GM18858 (cell line): ENCODE measurements around the gene DGKD.

Source experiments
- ATAC-seq: cut with Tn5 transposase; IDR thresholded peaks from one replicate; pipeline ENCODE4 v1.9.1; 2021; ENCODE audit not compliant: unreplicated experiment

The DGKD gene

DNA sequence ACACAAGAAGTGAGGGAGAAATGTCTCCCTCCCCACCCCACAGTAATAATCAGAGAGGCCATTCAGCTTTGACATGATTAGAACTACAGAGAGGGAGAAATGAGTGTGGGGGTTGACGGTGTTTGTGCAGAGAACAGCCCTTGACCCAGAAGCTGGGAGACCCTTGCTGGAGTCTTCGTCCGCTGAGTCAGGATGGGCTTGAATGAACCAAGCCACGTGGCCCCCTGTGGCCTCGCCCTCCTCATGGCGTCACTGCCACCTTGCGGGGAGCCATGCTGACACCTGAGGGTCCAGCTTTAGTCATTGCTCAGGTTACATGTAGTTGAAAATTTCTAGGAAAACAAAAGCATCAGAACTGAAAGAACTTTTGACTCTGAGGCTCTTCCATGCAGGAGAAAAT is 101.2 kb downstream of the DGKD start:
- ATAC-seq: no peak

DNA sequence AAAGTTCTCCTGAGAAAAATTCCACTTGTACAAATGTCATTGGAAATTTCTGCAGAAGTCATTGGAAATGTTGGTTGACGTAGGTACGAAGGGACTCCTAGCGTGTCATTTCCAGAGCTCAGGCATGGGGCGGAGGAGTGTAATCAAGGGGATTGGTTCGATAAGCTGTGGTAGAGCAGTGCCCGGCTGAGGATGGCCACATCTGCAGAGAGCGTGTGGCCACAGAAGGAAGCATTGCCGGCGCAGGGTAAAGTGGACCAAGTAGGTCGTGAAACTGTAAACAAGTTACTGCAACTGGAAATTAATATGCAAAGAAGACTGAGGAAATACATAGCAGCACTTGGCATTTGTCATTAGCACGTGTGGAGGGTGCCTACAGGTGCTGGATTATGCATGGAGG is 101.8 kb downstream of the DGKD start:
- ATAC-seq: no peak

DNA sequence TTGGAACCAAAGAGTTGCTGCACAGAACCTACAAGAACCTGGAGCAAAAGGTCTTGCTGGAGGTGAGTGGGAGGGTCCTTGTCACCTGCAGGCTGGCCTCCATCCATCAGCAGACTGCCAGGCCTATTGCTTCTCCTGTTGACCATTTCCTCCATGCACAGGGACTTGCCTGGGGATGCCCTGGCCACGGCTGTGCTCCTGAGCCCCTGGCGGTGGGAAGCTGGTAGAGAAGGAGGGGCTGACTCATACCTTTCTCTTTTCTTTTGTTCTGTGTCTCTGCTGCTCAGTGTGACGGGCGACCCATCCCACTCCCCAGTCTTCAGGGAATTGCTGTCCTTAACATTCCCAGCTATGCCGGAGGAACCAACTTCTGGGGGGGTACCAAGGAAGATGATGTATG is 102.6 kb downstream of the DGKD start:
- no peak for ATAC-seq

DNA sequence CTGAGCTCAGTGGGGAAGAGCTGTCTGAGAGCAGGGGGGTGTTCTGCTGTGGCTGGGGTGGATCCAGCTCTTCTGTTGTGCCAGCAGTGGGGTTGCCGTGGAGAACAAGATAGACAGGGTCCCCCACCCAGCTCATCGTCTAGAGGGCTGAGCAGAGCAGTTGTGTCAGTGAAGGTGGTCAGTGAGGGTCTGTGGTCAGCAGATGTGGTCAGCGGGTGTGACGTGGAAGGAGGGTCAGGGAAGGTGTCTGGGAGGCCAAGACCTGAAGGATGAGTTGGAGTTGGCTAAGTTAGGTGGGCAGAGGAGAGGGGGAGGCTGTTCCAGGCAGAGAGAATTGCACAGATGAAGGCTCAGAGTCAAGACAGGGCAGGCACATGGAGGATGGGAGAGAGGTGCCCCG is 103.1 kb downstream of the DGKD start:
- ATAC-seq: no peak

DNA sequence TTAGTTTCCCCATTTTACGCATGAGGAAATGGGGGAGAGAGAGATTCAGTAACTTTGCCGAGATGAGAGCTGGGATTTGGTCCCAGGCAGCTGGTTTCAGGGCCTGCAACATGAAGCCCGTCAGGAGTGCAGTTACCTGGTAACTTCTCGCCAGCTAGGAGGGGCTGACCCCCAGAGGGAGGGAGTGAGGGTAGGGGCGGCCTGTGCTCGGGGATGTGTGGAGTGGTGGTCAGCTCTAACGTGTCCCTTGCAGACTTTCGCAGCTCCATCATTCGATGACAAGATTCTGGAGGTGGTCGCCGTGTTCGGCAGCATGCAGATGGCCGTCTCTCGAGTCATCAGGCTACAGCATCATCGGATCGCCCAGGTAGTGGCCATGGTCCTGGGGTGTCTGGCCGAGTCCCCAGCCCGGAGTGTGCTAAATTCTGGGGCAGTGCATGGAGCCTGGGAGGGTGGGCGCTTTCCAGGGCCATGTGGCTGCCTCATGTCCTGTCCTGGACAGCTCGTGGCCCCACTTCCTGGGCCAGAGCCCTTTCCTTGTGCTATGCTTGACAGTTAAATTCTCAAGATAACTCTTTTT is 103.8 kb downstream of the DGKD start:
- no peak for ATAC-seq

DNA sequence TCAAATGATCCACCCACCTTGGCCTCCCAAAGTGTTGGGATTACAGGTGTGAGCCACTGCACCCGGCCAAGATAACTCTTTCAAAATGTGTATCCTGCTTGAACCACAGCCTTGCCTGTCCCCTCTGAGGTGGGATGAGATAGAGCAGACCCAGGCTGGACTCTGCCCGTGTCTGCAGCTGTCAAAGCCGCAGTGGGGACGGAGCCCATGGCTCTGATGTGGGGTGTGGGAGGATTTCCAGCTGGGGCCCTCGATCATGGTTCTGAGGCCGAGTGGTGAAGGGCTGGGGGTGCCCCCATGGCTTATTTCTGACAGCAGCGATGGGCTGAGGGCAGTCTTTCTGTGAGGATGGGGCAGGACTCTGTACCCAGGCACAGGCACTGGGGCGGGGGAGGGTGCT is 104.5 kb downstream of the DGKD start:
- no peak for ATAC-seq

DNA sequence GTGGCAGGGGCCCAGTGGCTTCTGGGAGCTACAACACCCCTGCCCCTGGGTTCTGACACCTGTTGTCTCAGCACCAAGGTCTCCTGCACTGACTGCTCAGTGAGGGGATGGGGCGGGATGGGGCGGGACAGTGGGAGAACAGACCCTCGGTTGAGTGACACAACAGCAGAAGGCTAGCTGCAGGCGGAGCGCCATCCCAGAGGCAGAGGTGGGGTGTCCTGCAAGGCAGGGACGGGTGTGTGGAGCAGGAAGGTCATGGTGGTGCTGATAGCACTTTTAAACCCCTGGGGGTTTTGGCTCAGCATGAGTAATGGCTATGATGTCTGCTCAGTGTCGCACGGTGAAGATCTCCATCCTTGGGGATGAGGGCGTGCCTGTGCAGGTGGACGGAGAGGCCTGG is 105.1 kb downstream of the DGKD start:
- ATAC-seq: no peak

DNA sequence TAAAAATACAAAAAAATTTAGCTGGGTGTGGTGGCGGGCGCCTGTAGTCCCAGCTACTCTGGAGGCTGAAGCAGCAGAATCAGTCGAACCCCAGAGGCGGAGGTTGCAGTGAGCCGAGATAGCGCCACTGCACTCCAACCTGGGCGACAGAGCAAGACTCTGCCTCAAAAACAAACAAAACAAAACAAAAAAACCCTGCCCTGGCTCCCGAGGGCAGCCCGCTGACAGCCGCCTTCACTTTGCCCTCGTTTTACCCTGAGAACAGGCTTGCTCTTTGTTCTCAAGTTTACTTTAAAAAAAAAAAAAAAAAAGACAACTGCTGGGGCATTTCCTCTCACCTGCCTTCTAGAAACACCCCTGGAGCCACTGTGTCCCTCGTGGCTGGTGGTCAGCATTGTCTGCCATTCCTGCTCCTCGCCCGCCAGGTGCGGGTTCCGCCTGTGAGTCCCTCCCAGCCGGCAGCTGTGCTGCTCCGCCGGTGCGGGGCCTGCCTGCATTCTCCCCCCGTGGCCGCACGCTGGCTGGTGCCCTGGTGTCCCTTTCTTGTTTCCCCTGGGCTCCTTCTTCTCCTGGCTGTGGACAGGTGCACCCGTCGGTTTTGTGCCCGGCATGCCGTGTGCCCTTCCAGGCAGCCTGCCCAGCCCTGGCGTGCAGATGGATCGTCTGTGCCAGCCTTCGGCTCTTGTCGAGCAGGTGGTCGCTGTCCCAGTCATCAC is 106.6 kb downstream of the DGKD start:
- no peak for ATAC-seq

DNA sequence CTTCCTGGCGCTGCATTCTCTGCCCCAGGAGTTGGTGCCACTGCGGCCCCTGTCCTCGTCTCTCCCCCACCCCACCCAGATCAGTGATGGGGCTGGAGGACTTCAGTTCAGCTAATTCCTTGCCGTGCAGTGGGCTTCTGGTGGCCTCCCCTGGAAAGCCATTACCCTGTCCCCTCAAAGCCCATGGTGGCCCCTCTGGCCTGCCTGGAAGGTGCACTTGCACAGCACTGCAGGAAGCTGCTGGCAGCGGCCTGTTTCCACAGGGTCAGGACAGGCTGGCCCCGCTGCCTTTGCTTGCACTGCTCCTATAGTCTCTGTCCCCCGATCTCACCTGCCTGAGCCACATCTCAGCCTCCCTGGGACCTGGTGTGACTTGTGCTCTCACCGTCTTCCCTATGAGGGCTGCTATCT is 107.2 kb downstream of the DGKD start:
- no peak for ATAC-seq

DNA sequence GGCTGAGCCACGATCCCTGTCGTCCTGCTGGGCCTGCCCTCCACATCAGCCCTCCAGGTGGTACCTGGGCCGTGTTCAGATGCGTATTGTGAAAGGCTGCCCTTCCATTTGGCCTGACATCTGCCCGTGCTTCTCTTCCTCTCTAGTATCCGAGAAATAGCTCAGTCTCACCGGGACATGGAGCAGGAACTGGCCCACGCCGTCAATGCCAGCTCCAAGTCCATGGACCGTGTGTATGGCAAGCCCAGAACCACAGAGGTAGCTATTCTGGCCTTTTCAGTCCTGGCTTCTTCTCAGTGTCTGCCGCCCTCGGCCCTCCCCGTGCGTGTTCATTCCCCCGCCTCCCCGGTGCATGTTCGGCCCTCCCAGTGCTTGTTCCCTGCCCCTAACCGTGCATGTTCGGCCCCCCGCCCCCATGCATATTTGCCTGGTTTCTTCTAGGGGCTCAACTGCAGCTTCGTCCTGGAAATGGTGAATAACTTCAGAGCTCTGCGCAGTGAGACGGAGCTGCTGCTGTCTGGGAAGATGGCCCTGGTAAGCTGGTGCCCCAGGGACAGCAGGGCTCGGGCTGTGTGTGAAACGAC is 108.0 kb downstream of the DGKD start:
- no peak for ATAC-seq

DNA sequence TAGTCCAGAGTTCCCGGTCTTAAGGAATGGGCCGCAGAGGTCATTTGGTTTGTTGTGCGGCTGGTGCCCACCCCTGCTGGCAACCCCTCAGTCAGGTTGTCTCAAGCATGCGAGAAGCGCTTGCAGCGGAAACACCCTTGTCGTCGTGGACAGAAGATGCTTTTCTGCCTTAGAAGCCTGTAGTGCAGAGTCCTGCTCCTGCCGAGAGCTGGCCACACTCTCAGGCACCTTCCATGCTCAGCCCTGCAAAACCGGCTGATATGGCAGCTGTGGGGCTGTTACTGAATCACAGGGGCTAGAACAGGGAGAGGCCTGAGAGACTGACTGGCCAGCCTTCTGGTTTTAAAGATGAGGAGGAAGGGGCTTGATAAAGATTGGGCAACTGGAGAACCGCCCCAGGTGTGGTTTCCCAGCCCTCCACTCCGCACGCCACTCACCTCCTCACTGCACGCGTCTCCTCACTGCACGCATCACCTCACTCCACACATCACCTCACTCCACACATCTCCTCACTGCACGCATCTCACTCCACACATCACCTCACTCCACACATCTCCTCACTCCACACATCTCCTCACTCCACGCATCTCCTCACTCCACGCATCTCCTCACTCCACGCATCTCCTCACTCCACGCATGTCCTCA is 108.7 kb downstream of the DGKD start:
- no peak for ATAC-seq

DNA sequence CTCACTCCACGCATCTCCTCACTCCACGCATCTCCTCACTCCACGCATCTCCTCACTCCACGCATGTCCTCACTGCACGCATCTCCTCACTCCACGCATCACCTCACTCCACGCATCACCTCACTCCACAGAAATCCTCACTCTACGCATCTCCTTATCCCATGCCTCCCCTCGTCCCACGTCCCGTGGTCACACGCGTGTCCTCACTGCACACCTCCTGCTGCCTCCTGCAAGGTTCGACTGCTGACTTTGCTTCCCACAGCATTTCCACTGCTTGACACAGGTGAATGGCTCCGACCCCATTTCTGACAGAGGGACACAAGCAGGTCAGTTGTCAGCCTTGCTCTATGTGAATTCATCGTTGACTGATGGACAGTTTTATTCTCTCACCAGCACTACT is 109.3 kb downstream of the DGKD start:
- ATAC-seq: no peak

DNA sequence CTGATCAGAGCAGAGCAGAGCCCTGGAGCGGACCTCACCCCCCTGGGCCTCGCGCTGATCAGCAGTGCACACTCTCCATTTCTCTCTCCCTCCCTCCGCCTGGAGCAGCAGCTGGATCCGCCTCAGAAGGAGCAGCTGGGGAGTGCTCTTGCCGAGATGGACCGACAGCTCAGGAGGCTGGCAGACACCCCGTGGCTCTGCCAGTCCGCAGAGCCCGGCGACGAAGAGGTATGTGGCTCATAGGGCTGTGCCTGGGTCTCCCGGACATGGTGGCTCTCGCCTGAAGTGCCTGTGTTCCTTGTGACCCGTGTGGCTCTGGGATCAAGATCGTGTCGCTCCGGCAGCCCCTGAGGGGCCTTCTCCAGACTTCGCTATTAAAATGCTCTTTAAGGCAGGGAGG is 109.8 kb downstream of the DGKD start:
- no peak for ATAC-seq

DNA sequence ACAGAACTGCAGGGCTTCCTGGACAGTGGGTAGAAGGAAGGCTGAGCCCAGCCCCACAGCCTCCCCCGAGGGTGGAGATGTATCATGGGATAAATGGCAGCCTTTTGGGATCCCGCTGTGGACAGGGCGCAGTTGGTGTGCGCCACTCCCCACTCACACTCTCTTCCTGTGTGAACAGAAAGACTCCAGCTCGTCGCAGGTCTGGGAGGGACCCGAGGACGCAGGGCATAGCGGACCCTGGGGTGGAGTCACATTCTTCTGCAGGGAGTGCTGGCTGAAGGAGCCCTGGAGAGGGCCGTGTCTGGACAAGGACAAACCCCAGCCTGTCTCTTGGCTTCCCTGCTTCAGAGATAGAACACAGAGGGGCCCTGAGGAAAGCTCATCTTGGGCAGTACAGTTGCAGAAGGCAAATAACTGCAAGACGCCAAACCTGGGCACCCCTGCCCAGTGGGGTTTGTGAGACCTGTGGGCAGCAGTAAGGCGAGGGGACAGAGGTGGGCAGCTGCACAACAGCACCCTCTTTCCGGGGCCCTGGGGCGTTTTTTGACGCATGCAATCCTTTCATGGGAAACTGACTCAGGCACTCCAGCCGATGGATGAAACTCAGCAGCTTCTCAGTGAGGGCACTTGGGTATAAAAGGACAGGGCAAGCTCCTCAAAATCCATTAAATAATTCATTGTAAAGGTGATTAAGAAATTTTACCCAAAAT is 110.4 kb downstream of the DGKD start:
- no peak for ATAC-seq

DNA sequence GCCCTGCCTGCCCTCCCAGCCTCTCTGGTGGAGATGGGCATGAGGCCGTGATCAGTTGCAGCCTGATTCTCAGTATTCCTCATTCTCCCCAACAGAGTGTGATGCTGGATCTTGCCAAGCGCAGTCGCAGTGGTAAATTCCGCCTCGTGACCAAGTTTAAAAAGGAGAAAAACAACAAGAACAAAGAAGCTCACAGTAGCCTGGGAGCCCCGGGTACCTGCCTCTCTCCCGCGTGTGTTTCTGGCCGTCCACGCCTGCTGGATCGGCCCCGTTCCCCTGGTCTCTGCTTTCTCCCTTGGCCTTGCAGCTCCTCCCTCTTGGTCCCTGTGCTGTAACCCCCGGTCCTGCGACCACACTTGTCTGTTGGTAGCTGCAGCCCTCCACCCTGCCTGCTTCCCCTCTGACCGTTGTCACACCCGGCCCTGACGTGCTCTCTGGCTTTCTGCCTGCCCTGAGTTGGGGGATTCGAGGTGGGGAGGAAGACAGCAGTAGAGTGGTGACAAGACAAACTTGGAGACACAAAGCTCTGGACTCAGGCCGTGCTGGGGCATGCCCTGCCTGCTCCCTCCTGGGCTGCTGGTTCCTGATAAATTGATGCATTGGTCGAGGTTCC is 112.8 kb downstream of the DGKD start:
- ATAC-seq: no peak

DNA sequence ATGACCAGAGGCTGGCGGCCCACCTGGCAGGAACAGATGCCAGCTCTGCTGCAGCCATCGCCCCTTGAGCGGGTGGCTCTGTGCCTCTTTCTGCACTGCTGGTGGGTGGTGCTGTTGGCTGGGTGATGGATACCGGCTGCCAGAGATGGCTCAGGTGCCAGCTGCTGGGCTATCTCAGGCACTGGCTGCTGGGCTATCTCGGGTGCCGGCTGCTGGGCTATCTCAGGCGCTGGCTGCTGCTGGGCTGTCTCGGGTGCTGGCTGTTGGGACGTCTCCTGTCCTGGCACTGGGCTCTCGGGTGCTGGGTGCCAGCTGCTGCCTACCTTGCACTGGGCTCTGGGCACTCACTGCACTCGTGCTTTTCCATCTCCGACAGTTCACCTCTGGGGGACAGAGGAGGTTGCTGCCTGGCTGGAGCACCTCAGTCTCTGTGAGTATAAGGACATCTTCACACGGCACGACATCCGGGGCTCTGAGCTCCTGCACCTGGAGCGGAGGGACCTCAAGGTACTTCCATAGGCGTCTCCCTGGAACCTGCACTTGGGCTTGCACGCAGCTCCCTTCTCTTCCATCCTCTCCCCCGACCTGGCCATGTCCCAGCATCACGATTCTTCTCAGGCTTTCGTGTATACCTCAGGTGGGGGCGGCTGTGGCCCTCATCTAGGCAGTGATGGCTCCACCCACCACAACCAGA is 113.9 kb downstream of the DGKD start:
- no peak for ATAC-seq

DNA sequence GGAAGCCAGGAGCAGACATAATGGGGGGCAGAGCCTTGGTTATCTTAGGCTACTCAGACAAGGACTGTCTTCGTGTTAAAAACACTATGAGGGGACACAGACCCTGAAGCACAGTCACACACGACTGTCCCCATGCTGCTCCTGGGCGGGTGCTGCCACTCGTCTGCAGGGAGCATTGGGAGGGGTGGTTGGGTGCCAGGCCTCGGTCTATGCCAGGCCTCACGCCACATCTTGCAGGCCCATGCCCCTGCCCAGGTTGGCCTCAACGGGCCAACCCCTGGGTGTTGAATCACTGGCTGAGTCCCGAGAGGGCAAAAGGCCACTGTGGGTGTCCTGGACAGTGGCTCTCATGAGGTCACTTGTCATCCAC is 114.4 kb downstream of the DGKD start:
- ATAC-seq: no peak

DNA sequence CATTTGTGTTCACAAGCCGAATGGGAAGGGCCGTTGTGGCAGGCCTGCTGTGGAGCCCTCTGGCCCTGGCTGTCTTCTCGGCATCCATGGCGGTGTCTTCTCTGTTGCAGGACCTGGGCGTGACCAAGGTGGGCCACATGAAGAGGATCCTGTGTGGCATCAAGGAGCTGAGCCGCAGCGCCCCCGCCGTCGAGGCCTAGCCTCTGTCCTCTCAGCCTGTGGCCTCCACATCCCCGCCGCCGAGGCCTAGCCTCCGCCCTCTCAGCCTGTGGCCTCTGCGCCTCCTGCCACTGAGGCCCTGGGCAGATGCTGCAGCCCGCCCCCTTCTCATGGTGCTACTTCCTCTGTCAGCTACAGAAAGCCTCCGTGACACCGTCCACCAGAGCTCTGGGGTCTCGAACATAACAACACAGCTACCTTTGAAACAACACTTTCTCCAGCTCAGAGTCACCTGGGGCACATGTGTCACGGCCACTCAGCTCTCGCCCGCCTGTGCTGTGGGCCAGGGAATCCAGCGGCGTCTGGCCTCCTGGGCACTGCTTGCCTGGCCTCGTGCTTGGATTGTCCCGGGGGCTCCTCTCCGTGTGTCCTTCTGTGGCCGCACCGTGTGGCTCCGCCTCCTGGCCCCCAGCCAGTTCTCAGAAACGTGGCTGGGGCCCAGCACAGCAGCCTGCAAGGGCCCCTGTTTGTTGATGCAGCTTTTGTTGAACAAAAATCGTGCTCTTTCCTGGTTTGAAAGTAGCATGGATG is 115.1 kb downstream of the DGKD start:
- no peak for ATAC-seq

DNA sequence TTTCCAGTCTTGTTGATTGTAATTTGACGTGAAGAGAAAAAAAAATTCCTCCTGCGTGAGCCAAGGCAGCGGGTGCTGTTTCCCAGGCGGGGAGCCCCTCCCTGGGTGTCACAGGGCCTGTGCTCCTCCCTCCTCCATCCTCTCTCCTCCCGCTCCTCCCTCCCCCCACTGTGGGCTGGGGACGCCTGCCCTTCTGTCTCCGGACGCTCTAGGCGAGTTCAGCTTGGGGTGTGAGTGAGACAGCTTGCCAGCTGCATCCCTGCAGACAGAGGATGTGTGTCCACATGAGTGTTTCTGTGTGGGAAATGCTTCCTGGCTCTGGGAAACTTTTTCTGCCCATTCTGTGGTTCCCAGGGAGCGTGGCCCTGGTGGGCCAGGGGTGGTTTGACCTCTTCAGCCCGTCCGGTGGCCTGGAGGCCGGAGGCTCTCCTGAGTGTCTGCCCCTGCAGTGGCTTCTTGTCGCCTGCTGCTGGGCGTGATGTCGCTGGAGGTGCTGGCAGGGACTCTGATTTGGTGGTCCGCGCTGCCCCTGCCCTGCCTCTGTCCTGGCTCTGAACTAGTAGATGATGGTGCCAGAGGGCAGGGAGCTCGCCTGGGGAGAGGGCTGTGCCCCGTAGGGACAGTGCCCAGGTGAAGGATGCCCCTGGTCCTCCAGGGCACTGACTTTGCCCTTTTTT is 115.9 kb downstream of the DGKD start:
- no peak for ATAC-seq
